GM20000 (cell line): ENCODE results near the gene TMEM131L.

Experiments
- DNase-seq: peaks from one replicate; pipeline ENCODE4 v3.0.0; 2012; ENCODE audit warnings: low spot score
- CTCF ChIP-seq: IDR thresholded peaks from 2 replicates; pipeline ENCODE4 v1.5.1; 2012; ENCODE audit warnings: mild to moderate bottlenecking, control low read depth; ENCODE audit errors: extremely low read depth, missing control alignments

TMEM131L gene

GRCh38 chr4:153512162-153512852 is 46.1 kb downstream of the TMEM131L start:
- TF ChIP-seq CTCF, result no peak
- no peak for DNase-seq

GRCh38 chr4:153512952-153513500 is 46.9 kb downstream of the TMEM131L start:
- TF ChIP-seq CTCF, result no peak
- DNase-seq, result no peak

GRCh38 chr4:153513596-153513995 is 47.4 kb downstream of the TMEM131L start:
- no peak for DNase-seq
- TF ChIP-seq CTCF, result no peak

GRCh38 chr4:153514001-153514526 is 47.9 kb downstream of the TMEM131L start:
- no peak for TF ChIP-seq CTCF
- no peak for DNase-seq

- no peak for TF ChIP-seq CTCF
- DNase-seq, result no peak
Observed at GRCh38 chr4:153514688-153515426, 48.7 kb downstream of the TMEM131L start.

GRCh38 chr4:153517159-153517558 is 51.0 kb downstream of the TMEM131L start:
- no peak for TF ChIP-seq CTCF
- no peak for DNase-seq

GRCh38 chr4:153518001-153518400 is 51.8 kb downstream of the TMEM131L start:
- TF ChIP-seq CTCF, result no peak
- DNase-seq, result no peak
